Embryonic facial prominence (tissue), 1 donor: ENCODE data around the gene TMEM151A.
A peak's percentile ranks its signal among the peaks of the same experiment; 100 is the strongest.

Experiments
- DNase-seq: peaks from one replicate; pipeline ENCODE4 v3.0.0-alpha.2; 2016; ENCODE audit errors: extremely low spot score

TMEM151A gene

GRCh38 chr11:66336234-66337102 is 44.8 kb downstream of the TMEM151A start, which contains the start of gene RIN1:
Gene RIN1, minus strand, starts transcription at chr11:66336434. Its CDS starts 32 bp downstream, at chr11:66336402.
- no peak for DNase-seq

GRCh38 chr11:66337103-66337899 is 45.6 kb downstream of the TMEM151A start:
- no peak for DNase-seq

- DNase-seq = no peak
These were observed 46.8 kb downstream of the TMEM151A start for GRCh38 chr11:66338276-66339161.

GRCh38 chr11:66339162-66339675 is 47.5 kb downstream of the TMEM151A start:
- DNase-seq = no peak

GRCh38 chr11:66339686-66340483 is 48.2 kb downstream of the TMEM151A start:
- no peak for DNase-seq

- no peak for DNase-seq
These were observed 49.2 kb downstream of the TMEM151A start for GRCh38 chr11:66340596-66341501.

- no peak for DNase-seq
These were observed 49.9 kb downstream of the TMEM151A start for GRCh38 chr11:66341502-66342126.

GRCh38 chr11:66343176-66343575 is 51.5 kb downstream of the TMEM151A start:
- DNase-seq = no peak

DNA sequence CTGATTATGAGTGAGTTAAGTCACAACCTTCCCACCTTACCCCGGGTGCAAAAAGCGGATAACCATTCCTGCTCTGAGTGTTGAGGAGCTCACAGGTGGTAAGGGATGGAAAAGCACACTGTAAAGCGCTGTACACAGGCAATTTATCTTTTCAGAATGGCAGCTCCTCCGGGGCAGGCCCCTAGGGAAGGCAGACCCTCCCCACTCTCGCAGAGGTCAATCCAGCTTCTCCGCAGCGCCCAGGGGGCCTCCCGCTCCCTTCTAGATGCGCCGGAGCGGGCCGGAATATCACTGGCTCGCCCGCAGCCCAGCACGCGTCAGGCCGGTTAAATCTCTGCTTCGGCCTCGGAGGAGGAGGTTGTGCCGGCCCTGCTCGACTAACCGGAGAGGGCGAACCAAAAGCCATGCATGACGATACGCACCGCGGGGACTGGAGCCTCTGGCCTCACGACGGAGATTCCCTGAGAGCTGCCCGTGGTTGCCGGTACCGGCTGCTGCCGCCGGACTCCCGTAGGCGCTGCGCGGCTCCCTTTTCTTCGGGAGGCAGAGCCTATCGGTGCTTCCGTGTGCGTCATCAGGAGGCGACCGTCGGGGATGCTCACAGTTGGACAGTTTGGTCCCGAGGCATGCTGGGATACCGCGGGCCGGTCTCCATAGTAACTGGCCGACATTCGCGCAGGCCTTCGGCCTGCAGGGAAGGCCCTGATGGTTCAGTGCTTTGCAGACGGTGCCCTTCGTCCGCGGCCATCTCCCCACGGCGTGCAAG is 53.0 kb downstream of the TMEM151A start, which contains the start of gene BRMS1:
BRMS1 (minus strand) TSS at position 555 of the 766 bp plus-strand sequence. CDS start 2,870 bp downstream, outside the sequence.
- DNase-seq = peak; percentile 93

- DNase-seq = no peak
These were observed 53.6 kb downstream of the TMEM151A start for GRCh38 chr11:66345316-66345649.
